DND-41 (cell line): ENCODE results near the gene TGM2.

Source experiments
- CTCF ChIP-seq: IDR thresholded peaks from 2 replicates; pipeline ENCODE4 v1.5.1; 2012; ENCODE audit warnings: borderline replicate concordance, low read length, moderate library complexity, mild to moderate bottlenecking; ENCODE audit not compliant: poor library complexity, severe bottlenecking; ENCODE audit errors: extremely low read depth
- EZH2 ChIP-seq: IDR thresholded peaks from 3 replicates; pipeline ENCODE4 v1.6.1; 2012; ENCODE audit warnings: borderline replicate concordance, low read depth, mild to moderate bottlenecking, moderate library complexity, low read length, inconsistent platforms; ENCODE audit not compliant: severe bottlenecking

- TF ChIP-seq EZH2 (no peak), CTCF (no peak)
Observed at GRCh38 chr20:38169636-38170193, 4.6 kb upstream of the TGM2 start.
